Kidney (tissue), 14 donors: Measurements from ENCODE around the gene MPPED1. TPM values are rescaled to one million over a fixed set of nuclear protein-coding genes. Genes with fewer than 3 reads are reported as not detected.

Experiments
- DNase-seq, 5 donors: peaks; one replicate each; pipeline ENCODE4 v3.0.0-alpha.2; 2013 to 2020
- FAIRE-seq: peaks from 2 replicates; lab custom pipeline; 2012; peaks lifted over from hg19 to GRCh38; lab: Jason Lieb, UNC
- H3K27ac ChIP-seq, 2 donors: one replicate each; pipeline ENCODE4 v1.7.0; 2013; ENCODE audit warnings: low read depth in 2 of 2, low read length in 2 of 2, inconsistent platforms in 1 of 2
- H3K27me3 ChIP-seq: one replicate; pipeline ENCODE4 v1.7.1; 2013; ENCODE audit warnings: low read length, inconsistent platforms; ENCODE audit not compliant: control insufficient read depth, insufficient read depth
- H3K36me3 ChIP-seq, 3 donors: one replicate each; pipeline versions ENCODE4 v1.7.0 to v1.7.1; 2013; ENCODE audit warnings: low read length in 3 of 3, control low read depth in 1 of 3, inconsistent platforms in 1 of 3; ENCODE audit not compliant: insufficient read depth in 3 of 3, control insufficient read depth in 2 of 3
- H3K4me1 ChIP-seq, 3 donors: one replicate each; pipeline versions ENCODE4 v1.7.0 to v1.7.1; 2013; ENCODE audit warnings: low read length in 3 of 3, inconsistent platforms in 1 of 3, low read depth in 1 of 3; ENCODE audit not compliant: control insufficient read depth in 2 of 3, insufficient read depth in 2 of 3
- H3K4me3 ChIP-seq, 3 donors: one replicate each; pipeline versions ENCODE4 v1.7.0 to v1.8.1; 2013; ENCODE audit warnings: low read length in 3 of 3, control low read depth in 1 of 3, inconsistent platforms in 1 of 3
- H3K9ac ChIP-seq, 3 donors: one replicate each; pipeline versions ENCODE4 v1.7.0 to v1.7.1; 2013; ENCODE audit warnings: low read length in 3 of 3, control low read depth in 1 of 3, inconsistent platforms in 1 of 3
- H3K9me3 ChIP-seq, 3 donors: one replicate each; pipeline versions ENCODE4 v1.7.0 to v1.7.1; 2013; ENCODE audit warnings: low read length in 3 of 3, control low read depth in 1 of 3, inconsistent platforms in 1 of 3; ENCODE audit not compliant: control insufficient read depth in 2 of 3, insufficient read depth in 1 of 3
- CTCF ChIP-seq: IDR thresholded peaks from 3 replicates; pipeline ENCODE4 v1.5.1; 2012; ENCODE audit warnings: mild to moderate bottlenecking, moderate library complexity, borderline replicate concordance; ENCODE audit not compliant: insufficient read depth; ENCODE audit errors: extremely low read depth
- intact Hi-C: fragments of 100-400 bp; cut with DNase I; formaldehyde crosslinking; loops from one replicate; pipeline ENCODE4 v1.11.1; 2022
- polyA plus RNA-seq: library from polyadenylated mRNA; stranded (reverse); fragments of 350-450 nt; fragmentation: Illumina TruSeq; extraction: RNeasy Lipid Tissue Mini Kit (QIAGEN cat#74804); gene quantifications from one replicate; pipeline ENCODE4 v1.2.3, GENCODE V29; 2014; ENCODE audit warnings: low read depth, low replicate concordance; ENCODE audit not compliant: insufficient read depth
- total RNA-seq: library from RNA; stranded (reverse); fragmentation: NEBNext Ultra II Directional; extraction: Animal tissue kit (Norgen Biotek cat#: 25700); gene quantifications from one replicate; pipeline ENCODE4 v1.2.1, GENCODE V29; 2021
- donor health status: control.
- donor health status: control.
- donor health status: control.
- donor health status: control.
- donor health status: control.
- donor health status: DM: yes; HTN: yes; CAD: no.
- donor health status: Normal renal cell carcinoma (clear cell type).

MPPED1 gene
- total and polyA plus RNA-seq, 2 donors from 2014 or later, result not detected

- no peak overlapping the region for H3K27ac ChIP-seq
- peak in 3 of 5 donors; percentile 13 to 67 (median 35) for DNase-seq
Observed at GRCh38 chr22:43376765-43377547, 34.9 kb upstream of the MPPED1 start.

GRCh38 chr22:43377548-43377895 lies 34.3 kb upstream of the MPPED1 start:
- H3K9ac ChIP-seq, result no peak overlapping the region
- no peaks in the 10 kb centered on the region for H3K27me3 ChIP-seq
- no peak for FAIRE-seq

More at GRCh38 chr22:43376765-43377547, 34.9 kb upstream of the MPPED1 start:
- Histone ChIP-seq H3K9ac (no peak overlapping the region), H3K4me3 (no peak overlapping the region), H3K9me3 (no peaks in the 10 kb centered on the region), H3K36me3 (no peaks in the 10 kb centered on the region), H3K27me3 (no peaks in the 10 kb centered on the region), H3K4me1 (peaks cover 5 to 7% (median 6%) of the 10 kb centered on the region in 3 donors)
- no peak for FAIRE-seq
- no peak for TF ChIP-seq CTCF
- intact Hi-C loops, result no loop called here

DNA sequence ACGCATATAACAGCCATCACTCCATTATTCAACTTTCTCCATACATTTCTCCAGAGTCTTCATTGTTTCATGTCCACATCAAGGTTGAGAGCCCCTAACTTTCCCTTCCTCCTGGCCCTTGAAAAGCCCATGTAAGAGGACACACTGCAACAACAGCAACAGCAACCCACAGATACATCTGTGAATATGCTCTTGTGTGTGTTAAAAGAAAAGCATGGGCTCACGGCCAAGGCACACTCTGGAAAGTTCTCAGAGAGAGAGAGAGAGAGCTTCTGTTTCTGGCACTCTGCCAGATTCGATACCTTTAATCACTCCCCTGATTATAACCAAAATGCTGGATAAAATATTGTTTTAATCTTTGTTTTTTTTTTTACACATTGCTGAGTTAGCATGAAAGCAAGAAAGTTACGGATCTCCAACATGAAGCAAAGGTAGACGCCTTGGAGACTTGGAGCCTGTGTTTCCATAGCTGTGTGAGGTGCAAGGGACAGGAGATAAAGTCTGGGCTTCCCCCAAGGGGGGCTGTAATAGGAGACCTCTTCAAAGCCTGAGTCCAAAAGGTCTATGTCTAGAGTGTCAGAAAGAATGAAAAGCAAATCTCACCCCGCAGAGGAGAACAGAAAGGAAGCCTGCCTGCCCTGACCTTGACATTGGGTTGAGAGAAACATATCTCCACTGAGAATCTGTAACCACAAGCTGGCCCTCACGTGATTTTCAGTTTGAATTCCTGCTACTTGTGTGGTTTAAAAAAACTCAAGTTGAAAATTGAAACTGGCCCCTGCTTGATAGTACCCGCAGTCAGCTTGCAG lies 33.7 kb upstream of the MPPED1 start:
- FAIRE-seq, result no peak
- H3K27ac ChIP-seq, result no peak overlapping the region
- no peak overlapping the region for H3K4me3 ChIP-seq
- no peaks in the 10 kb centered on the region for H3K27me3 ChIP-seq
- no peaks in the 10 kb centered on the region for H3K36me3 ChIP-seq
- peak; percentile 30 to 90 (median 80) for DNase-seq
- intact Hi-C loops, result no loop called here
- H3K9me3 ChIP-seq, result no peaks in the 10 kb centered on the region
- no peak for TF ChIP-seq CTCF
- peaks cover 5 to 7% (median 6%) of the 10 kb centered on the region in 3 donors for H3K4me1 ChIP-seq
- no peak overlapping the region for H3K9ac ChIP-seq

More at GRCh38 chr22:43377548-43377895, 34.3 kb upstream of the MPPED1 start:
- TF ChIP-seq CTCF, result no peak
- no peak overlapping the region for H3K27ac ChIP-seq
- no peaks in the 10 kb centered on the region for H3K9me3 ChIP-seq
- no peaks in the 10 kb centered on the region for H3K36me3 ChIP-seq
- no peak overlapping the region for H3K4me3 ChIP-seq
- intact Hi-C loops, result no loop called here
- peak in 3 of 5 donors; percentile 35 to 57 (median 49) for DNase-seq
- peaks cover 5 to 7% (median 6%) of the 10 kb centered on the region in 3 donors for H3K4me1 ChIP-seq
